HG02885 (cell line): ENCODE measurements around the gene KRT34.

Source experiments
- ATAC-seq: cut with Tn5 transposase; IDR thresholded peaks from one replicate; pipeline ENCODE4 v1.9.1; 2021; ENCODE audit warnings: mild to moderate bottlenecking; ENCODE audit not compliant: unreplicated experiment, poor library complexity

Gene KRT34

DNA sequence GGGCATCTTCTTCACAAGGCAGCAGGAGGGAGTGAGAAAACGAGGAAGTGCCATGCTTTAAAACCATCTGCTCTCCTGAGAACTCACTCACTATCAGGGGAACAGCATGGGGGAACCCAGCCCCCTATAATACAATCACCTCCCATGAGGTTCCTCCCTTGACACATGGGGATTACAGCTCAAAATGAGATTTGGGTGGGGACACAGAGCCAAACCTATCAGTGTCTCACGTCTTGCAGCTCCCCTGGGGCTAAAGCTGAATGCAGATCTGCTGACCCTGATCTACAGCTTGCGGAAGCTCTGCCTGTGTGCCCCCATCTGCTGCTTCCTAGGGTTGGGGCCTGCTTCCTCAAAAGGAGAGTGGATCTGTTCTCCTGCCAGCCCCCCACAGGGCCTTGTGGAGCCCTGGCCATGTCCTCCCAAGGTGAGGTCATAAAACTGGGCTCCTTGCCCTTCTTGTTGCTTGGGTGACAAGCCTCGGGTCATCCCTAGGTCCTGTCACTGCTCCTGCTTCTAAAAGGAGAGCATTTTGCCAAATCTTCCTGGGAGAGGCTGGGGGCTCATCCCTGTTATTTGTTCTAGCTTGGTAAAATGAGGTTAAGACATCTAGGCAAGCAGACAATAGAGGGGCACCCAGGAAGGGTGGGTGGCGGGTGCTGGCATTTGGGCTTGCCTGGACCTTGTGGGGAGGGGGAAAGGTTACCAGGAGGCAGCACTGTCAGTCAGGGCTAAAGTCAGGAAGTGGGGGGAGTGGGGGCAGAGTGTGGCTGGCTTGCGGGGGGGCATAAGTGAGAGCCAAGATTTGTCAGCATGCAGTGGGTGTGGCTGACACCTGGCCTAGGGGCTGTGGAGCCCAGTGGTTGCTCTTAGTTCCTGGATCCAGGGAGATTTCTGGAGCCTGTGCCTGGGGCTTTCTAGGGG lies 47.5 kb downstream of the KRT34 start:
- ATAC-seq: no peak

DNA sequence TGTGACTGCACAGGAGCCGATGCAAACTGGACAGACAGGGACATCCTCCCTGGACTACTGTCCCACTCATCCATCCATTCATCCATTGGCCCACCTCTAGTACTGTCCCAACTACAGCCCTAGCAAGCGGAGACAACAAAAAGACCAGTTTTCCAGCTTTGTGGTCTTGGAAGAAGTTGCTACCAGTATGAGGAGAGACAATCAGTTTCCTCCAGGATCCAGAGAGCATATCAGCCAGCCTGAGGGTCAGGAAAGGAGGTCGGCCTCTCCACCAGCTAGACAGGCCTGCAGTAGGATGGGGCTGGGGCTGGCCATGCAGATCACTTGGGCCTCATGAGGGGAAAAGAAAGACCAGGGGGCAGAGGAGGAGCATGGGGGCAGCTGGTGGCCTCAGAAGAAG lies 48.3 kb downstream of the KRT34 start:
- no peak for ATAC-seq

DNA sequence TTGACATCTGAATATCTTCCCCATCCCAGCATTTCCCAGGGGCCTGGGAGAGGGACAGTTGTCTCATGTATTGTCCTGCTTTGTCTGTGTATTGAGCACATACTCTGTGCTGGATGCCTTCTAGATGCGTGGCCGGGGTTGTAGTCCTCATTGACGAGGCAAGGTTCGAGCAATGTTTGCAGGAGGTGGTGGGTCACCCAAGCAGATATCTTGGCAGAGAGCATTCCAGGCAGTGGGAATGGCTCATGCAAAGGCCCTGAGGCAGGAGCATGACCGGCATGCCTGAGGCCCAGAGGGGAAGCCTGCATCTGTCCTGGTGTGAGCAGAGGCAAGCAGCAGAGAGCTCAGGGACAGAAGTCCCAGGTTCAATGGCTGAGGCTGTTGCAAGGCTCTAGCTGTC lies 49.0 kb downstream of the KRT34 start:
- ATAC-seq: no peak

DNA sequence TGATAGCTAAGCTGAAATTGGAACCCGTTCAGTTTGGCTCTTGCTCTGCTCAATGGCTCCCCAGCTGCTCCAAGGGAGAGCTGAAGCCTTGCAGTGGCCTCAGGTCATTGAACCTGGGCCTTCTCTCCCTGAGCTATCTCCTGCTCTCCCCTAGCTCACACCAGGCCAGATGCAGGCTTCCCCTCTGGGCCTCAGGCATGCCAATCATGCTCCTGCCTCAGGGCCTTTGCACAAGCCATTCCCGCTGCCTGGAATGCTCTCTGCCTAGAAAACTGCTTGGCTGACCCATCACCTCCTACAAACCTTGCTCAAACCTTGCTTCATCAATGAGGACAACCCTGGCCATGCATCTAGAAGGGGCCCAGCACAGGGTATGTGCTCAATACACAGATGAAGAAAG lies 49.9 kb downstream of the KRT34 start:
- no peak for ATAC-seq

DNA sequence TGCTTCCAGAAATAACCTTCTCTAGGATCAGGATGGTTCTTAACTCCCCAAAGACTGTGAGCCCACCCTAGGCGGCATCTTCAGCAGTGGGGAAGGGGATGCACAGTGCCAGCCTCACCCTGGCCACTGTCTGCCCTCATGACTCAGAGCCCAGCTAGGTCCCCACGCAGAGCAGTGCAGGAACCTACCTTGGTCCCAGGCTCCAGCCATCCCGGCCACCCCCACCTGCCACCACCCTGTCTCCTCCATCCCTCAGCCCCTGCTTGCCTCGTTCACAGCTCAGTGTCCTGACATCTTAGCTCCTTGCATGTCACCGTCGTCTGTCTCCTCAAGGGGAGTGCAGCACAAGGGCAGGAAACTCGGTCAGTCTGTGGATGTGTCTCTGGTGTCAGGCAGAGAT lies 50.5 kb downstream of the KRT34 start:
- ATAC-seq: no peak

DNA sequence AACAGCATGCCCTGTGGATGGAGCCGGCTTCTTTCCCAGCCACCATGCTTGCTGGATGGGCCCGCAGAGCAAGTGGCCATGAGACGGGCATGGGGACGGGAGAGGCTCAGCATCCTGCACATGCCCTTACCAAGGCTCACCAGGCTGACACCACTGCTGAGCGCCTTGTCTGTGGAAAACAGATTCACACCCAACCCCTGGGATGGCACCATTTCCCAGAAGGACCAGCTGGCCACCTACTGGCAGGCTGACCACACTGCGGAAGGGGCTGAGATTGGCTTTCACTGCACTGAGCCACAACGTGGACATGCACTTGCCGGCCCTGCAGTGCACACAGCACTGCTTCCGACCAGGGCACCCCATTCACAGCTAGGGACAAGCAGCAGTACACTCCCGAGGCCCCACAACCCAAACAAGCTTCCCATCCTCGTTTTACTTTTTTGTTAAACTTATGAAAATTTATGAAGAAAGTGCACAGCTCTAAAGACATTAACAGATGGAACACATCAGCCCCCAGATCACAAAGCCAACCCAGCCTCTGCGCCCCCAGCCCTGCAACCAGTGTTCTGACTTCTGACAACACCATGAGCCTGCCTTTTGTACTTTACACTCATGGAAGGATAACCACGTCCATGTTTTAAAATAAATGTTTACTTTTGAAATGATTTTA lies 52.7 kb downstream of the KRT34 start:
- no peak for ATAC-seq

DNA sequence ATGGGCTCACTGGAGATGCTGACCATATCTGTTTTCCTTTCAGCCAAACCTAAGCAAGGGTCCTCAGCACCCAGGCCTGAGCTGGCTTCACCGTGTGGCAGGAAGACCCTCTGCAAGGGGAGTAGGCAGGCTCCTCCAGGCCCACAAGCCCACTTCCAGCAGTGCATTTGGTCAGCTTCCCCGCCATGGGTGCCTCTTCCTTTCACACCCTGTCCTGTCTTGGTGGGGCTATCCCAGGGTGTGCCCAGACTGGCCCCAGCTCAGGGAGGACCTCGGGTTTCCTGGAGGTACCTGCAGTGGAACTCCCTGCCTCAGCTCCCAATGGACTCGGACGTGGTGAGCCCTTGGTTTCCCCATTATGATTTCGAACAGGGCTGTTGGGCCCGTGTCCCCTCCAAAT lies 53.9 kb downstream of the KRT34 start:
- no peak for ATAC-seq
